GF-D8 (cell line): Measurements from ENCODE around the gene SYVN1.
"Not testable (repeated sequence)": the region's sequence is repeated elsewhere in the genome, so short reads cannot be mapped to it uniquely, and the experiment has no call there.

Experiments
- DNase-seq: peaks from one replicate; lab custom pipeline; 2025; lab: John Stamatoyannopoulos, UW

Gene SYVN1

DNA sequence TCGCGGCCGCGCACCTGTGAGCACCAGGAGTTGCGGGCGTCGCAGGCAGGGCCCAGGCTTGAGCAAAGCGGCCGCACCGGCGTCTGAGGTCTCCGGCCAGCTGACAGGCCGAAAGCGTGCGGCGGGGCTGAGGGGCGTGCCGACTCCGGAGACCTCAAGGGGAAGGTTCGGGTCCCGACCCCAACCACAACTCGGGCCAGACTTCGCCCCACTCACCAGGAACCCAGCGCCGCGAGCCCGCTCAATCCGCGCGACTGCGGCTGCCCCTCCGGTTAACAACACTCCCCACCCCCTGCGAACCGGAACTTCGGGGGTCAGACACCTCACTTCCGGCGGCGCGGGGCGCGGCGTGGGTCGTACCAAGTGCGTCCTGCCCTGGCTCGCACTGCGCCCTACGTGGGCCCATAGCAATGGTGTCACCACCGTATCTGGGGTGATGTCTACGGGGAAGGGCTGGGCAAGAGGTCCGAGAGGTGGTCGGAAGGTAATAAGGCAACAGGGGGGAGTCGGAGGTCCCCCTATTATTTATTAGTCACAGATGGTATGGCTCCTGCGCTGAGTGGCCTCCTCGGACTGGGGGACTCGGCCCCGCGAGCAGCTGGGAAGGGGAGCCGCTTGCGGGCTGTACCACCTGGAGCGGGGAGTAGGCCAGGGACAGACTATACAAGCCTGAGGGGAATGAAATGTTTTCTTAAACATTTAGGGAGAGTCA, at the start of gene SYVN1:
Gene SYVN1, minus strand, starts transcription at position 280 of the 712 bp plus-strand sequence. CDS start 918 bp downstream, outside the sequence.
- DNase-seq = peak; percentile 83

DNA sequence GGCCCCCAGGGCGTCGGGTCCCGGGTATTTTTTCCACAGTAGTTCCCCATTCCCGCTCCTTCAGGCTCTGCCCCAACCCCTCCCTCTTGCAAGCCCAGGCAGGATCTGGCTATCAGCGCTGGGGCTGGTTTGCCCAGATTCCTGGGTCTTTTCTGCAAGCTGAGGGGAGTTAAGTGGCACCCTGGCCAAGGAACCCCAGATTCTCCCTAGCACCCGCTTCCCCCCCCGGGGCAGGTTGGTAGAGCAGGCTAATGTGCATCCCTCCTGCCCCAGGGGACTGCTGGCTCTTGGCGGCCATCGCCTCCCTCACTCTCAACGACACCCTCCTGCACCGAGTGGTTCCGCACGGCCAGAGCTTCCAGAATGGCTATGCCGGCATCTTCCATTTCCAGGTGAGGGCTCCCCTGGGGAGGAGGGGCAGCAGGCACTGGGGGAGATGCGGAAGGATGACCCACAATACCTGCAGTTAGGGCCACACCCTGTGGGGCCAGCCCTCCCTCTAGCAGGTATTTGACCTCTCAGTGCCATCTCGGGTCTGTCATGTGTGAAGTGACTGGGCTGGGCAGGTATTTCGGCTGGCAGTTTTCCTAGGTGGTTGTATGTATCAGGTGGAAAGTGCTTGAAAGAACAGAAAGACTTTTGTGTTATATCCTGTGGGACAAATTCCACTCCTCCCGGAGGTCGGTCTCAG, 49.0 kb upstream of the SYVN1 start:
- DNase-seq = no peak

DNA sequence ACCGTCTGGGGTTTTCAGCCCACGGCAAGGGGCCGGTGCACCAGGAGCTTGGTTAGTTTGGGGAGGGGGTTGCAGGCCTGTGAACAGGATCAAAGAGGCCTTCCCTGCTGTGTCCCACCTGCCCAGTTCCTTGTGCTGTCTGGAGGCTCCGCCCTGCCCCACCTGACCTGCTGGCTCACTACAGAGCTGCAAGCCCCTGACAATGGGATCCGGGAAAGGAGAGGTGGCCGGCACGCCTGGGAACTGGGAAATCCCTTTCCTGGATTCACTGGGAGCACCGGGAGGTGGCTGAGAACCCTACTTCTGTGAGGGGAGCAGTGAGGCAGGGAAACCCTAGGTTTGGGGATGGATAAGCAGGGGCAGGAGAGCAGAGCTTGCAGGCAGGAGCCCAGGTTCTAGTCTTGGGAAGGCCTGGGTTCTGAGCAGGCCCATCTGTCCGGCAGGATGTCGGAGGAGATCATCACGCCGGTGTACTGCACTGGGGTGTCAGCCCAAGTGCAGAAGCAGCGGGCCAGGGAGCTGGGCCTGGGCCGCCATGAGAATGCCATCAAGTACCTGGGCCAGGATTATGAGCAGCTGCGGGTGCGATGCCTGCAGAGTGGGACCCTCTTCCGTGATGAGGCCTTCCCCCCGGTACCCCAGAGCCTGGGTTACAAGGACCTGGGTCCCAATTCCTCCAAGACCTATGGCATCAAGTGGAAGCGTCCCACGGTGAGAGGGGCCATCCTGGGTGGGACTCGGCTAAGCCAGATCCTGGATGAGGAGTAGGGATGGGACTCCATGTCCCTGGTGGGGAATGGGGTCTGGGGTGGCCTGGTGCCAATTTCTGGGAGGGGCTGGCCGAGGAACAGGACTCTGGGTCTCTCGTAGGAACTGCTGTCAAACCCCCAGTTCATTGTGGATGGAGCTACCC, 48.2 kb upstream of the SYVN1 start:
- no peak for DNase-seq

DNA sequence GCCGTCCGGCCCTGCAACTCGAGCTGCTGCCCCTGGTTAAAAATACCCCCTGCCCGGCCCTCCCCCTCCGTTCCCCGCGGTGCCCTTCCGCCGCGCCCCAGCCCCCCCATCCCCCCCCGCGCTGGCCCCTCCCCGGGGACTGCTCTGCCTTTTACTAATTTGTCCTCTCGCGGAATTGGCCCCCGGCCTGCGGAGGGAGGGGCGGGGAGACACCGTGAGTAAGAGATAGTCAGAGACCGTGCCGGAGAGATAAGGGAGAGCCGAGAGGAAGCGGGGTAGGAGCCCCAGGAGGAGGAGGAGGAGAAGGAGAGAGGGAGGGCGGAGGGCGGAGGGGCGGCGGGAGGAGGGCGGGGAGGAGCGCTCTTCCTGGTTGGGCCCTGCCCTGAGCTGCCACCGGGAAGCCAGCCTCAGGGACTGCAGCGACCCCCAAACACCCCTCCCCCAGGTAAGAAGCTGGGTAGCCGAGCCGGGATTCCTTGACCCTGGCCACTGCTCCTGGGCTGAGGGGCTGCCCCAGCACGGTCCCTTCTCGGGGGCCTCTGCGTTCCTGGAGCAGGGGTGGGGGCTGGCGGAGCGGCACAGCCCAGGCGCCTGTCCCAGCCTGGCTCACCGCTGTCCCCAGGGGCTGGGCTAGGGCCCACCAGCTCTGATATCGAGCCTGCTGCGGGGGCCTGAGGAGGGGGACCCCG, 47.4 kb upstream of the SYVN1 start, which contains the start of gene CAPN1:
Gene CAPN1, plus strand, starts transcription at position 360 of the 689 bp plus-strand sequence. CDS start 774 bp downstream, outside the sequence.
- DNase-seq = peak; percentile 66

DNA sequence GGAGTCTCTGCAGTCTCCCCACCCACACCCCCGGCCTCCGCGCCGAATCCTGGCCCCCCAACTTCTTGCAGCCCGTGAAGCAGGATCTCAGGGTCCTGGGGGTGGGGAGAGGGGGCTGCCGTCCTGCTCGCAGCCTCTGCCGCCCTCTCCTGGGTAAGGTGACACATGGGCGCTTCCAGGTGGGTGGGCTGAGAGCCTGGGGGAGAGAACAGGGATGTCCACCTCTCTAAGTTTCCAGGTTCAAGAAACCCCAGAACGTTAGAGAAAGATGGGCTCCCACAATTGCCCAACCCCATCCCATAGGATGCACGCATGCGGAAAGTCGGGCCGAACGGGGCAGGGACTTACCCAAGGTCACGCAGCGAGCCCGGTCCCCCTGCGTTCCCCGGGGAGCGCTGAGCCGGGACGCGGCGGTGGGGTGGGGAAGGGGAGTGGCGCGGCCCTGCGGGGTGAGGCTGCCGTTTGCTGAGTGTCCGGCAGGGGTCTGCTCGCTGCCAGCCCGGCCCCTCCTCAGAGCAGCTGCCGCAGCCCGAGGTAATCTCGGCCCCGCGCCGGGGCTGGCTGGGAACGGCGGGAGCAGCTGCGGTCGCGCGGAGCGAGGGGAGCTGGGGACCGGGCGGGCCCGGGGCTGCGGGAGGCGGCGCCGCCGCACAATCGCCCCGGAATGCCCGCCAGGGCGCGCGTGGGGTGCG, 46.7 kb upstream of the SYVN1 start:
- peak; percentile 3 for DNase-seq

DNA sequence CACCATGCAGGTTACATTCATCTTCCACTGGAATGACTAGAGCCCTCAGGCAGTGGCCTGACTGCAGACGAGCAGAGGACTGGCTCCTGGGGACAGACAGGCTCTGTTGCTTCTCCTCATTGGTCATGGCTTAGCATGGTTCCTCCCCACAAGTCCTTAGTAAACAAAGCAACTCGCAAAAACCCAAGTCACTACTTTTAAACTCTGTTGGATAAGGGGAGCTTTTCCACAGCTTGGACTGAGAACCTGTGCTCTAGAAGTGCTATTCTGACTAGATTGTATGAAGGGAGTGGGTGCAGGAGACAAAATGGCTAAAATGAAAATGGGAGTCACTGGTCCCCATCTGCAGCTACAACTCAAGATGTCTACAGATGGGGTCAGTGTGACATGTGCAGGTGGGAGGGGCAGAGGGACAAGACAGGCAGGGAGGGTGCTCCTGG, 40.3 kb upstream of the SYVN1 start:
- DNase-seq = not testable (repeated sequence)

DNA sequence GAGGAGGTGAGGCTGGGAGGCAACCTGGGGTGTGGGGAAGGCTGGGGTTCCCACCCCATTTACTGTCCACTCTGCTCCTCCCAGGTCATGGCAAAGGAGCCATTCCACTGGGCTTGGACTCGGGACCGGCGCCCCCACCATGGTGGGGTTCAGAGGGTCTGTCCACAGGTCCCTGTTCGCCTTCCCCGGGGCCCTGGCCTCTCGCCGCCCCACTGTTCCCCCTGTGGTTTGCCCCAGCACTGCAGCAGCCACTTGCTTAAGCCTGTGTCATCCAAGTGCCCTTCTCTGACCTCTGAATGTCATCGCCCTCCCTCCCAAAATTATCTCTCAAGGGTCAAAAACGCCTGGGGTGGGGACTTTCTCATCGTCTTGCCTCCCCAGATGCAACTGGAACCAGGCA, 38.3 kb upstream of the SYVN1 start:
- no peak for DNase-seq

DNA sequence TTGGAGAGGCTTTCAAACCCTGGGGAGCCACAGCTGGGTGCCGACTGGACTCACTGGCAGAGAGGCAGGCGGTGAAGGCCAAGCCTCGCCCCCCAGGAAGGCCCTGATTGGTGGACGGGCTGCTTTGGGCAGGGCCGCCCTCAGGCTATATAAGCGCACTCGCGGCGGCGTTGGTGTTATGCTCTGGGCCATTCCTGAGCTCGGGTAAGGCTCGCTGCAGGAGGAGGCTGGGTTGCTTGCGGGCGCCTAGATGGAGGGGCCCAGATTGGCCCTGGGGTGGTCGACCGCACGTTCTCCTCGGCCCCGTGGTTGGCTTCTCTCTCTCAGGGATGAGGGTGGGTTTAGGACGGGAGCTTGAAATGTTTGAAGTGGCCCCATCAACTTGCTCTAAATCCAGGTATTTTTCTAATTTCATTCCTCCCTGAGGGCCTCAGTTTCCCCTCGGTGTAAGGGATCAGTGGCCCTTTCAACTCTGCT, 35.8 kb upstream of the SYVN1 start, which contains the start of gene SPDYC:
Gene SPDYC, plus strand, starts transcription at position 176 of the 477 bp plus-strand sequence. CDS start 1,125 bp downstream, outside the sequence.
- DNase-seq = no peak

DNA sequence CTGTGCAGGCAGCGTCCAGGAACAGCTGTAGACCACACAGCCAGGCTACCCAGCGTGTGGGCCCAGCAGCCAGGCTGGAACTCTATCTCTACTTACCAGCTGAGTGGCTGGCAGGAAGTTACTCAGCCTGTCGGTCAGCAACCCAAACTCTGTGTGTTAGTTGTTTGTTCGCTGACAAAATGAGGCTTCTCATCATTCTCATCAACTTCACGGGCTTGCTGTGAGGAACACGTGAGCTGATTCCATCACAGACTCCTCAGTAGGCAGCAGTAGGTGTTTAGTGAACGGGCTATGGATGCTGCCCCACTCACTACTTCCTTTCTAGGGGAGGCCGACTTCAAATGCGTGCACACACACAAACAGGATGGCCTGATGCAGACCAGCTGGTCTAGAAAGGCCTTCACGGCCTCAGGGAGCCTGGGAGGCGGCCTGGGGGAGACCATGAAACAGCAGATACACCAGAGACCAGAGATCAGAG, 34.9 kb upstream of the SYVN1 start:
- DNase-seq = peak; percentile 36

DNA sequence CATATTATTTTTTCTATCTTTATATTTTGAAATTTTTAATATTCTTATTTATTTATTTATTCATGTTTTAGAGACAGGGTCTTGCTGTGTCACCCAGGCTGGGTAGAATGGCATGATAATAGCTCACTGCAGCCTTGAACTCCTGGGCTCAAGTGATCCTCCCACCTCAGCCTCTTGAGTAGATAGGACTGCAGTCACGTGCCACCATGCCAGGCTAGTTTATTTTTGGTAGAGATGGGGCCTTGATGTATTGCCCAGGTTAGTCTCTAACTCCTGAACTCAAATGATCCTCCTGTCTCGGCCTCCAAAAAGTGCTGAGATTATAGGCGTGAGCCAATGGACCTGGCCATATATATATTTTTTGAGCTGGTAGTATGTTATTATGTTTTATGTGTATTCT, 33.3 kb upstream of the SYVN1 start:
- DNase-seq = no peak

DNA sequence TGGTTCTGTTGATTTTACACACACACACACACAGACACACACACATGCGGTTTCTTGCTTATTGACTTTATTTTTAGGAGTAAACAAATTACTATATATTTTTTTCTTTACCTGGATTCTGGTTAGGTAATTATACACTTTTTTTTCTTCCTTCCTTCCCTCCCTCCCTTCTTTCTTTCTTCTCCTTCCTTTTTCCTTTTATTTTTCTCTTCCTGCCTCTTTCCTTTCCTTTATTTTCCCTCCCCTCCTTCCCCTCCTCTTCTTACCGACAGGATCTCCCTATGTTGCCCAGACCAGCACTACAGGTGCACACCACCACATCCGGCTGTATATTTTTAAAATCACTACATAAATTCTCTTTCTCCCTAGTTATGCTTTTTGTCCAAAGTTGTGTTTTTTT, 32.6 kb upstream of the SYVN1 start:
- DNase-seq = no peak

DNA sequence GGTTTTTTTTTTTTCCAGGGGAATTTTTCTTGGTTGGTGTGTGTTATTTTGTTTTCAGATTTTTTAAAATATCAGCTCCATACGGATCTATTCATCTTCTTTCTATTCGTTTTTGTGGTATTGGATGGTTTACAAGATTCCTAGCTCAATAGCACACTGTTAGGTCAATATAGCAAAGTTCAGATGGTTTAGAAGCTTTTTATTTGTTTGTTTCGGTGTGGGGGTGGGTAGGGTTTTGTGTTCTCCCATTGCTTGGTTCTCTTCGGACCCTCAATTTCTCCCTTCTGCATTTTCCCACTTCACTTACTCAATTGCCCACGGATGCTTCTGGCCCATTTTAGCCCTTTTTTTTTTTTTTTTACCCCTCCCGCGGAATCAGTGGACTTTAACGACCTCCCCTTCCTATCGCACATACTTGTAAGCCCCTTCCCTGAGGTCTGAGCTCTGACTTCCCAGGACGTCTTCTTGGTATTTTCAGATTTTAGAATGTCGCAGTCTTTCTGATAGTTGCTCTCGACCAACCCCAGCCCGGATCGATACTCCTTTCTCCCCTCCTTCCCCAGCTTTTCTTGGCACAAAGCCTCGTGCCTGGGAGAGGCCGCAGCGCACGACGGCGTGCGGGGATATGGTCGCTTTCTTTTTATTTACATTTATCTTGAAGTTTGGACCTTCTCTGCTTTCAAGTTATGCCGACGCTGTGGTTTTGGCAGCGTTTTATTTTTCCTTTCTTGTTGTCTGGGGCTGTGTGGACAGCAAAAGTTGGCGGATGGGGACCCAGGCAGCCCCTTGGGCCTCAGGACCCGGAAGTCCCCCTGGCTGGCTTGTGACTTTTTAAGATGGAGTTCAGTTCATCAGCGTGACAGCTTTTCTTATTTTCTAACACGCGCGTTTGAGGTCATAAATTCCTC, 31.3 kb upstream of the SYVN1 start:
- DNase-seq = no peak

DNA sequence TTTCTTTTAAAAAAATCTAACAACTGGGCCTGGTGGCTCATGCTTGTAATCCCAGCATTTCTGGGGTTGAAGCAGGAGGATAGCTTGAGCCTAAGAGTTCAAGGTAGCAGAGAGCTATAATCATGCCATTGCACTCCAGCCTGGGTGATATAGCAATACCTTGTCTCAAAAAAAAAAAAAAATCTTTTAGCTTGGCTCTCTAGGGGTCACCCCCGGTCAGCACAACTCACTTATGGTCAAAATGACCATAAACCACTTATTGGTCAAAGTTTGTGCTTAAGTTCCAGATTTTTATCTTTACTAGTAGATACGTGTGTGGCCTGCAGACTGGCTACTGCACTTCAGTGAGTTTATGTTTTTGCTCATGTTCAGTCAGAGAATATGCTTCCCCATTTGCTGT, 29.4 kb upstream of the SYVN1 start:
- no peak for DNase-seq

DNA sequence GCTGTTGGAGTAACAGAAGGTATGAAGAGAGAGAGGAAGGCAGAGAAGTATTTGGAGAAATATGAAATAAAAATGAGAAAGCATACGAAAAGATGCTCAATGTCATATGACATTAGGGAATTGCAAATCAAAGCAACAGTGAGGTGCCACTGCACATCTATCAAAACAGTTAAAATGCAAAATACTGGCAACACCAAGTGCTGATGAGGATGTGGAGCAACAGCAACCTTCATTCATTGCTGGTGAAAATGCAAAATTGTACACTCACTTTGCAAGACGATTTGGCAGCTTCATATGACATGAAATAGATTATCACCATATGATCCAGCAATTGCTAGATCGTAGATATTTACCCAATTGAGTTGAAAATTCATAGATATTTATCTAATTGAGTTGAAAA, 26.3 kb upstream of the SYVN1 start:
- DNase-seq = no peak

DNA sequence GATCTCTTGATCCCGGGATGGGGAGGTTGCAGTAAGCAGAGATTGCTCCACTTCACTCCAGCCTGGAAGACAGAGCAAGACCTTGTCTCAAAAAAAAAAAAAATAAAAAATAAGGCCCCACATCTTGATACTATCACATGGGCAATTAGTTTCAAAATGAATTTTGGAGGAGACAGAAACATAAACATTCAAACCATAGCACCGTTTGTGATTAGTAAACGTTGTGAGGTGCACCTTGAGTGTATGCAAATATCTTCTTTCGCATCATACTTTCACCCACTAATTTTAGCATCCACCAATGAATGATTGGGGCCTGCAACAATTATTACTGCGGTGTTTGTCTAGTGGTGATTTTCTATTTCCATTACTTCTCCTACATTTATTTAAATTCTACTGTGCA, 24.7 kb upstream of the SYVN1 start:
- no peak for DNase-seq

DNA sequence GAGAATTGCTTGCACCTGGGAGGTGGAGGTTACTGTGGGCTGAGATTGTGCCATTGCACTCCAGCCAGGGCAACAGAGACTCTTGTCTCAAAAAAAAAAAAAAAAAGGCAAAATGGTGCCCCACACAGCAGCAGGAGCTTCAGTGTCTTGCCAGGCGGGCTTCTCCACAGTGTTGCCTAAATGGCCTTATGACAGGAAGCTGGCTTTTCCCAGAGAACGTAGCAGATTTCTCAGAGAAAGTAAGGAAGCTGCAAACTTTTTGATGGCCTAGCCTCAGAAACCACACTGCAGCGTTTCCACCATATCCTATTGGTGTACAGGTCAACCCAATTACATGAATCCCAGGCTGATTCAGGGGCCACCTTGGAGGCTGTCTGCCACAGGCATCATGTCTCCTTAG, 23.0 kb upstream of the SYVN1 start:
- no peak for DNase-seq

DNA sequence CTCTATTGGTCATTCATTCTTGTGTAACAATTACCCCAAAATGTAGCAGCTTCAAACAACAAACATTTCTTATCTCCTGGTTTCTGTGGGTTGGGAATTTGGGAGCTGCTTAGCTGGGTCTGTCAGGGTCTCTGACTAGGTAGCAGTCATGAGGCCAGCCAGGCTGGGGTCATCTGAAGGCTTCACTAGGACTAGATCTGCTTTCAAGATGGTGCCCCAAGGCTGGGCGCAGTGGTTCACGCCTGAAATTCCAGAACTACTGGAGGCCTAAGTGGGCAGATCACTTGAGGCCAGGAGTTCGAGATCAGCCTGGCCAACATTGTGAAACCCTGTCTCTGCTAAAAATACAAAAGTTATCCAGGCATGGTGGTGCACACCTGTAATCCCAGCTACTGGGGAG, 22.6 kb upstream of the SYVN1 start:
- no peak for DNase-seq

DNA sequence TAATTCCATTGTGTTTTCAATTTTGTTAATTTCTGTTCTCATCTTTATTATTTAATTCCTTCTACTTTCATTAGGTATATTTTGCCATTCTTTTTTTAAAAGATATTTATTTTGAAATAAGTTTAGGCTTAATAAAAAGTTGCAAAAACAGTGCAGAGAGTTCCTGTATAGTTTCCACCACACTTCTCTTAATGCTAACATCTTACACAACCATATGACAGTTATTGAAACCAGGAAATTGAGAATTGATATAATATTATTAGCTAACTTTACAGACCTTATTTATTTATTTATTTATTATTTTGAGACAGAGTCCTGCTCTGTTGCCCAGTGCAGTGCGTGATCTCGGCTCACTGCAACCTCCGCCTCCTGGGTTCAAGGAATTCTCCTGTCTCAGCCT, 21.9 kb upstream of the SYVN1 start:
- DNase-seq = no peak

DNA sequence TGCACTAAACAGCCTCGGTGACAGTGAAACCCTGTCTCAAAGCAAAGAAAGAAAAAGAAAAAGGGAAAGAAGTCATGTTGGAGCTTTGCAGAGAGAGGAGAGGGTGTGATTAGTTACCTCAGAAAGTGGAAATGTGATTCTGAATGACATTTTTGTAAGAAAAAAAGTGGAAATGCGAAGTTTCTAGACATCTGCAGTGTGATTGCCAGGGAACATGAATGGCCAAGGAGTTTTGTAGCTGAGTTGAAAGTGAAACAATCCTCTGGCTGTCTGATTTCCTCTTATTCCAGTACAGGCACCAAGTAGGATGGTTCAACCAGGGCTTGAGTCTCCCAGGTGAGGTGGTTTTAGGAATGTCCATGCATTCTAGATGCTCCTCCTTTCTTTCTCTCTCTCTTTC, 17.8 kb upstream of the SYVN1 start:
- no peak for DNase-seq
